K562 (cell line): ENCODE measurements around the gene LOXL3. TPM values are rescaled to one million over a fixed set of nuclear protein-coding genes. Genes with fewer than 3 reads are reported as not detected.
A peak's percentile ranks its signal among the peaks of the same experiment; 100 is the strongest.

Source experiments
- BACH1 ChIP-seq: fragments of 200-800 bp; sonication (Bioruptor generic); IDR thresholded peaks from 2 replicates; pipeline ENCODE4 v1.6.1; 2016; ENCODE audit warnings: missing genetic modification characterization, missing compliant biosample characterization
- E4F1 ChIP-seq: fragments of 250-450 bp; sonication (Bioruptor Pico); IDR thresholded peaks from 2 replicates; pipeline ENCODE4 v1.5.0; 2021; ENCODE audit warnings: mild to moderate bottlenecking, borderline replicate concordance
- EP400 ChIP-seq: fragments of 450-650 bp; IDR thresholded peaks from 2 replicates; pipeline ENCODE4 v1.6.1; 2017; ENCODE audit warnings: antibody characterized with exemption, mild to moderate bottlenecking, moderate library complexity
- FOXA3 ChIP-seq, 2 experiments: fragments of 450-650 bp in 1 of 2; sonication (generic) in 1 of 2; formaldehyde crosslinking; IDR thresholded peaks in 1 of 2; conservative IDR thresholded peaks in 1 of 2; 2 replicates each; pipeline versions ENCODE4 v1.4.0 to v1.8.0; 2020 to 2022; ENCODE audit warnings: mild to moderate bottlenecking in 2 of 2, missing genetic modification reagents in 1 of 2
- FOXJ3 ChIP-seq: sonication (generic); formaldehyde crosslinking; IDR thresholded peaks from 2 replicates; pipeline ENCODE4 v1.4.0; 2020; ENCODE audit warnings: mild to moderate bottlenecking, missing genetic modification reagents
- MAFF ChIP-seq: IDR thresholded peaks from 2 replicates; pipeline ENCODE4 v1.6.1; 2012; ENCODE audit warnings: low read length, improper control_type of control experiment
- MBD1 ChIP-seq: fragments of 250-450 bp; sonication (Bioruptor Pico); IDR thresholded peaks from 2 replicates; pipeline ENCODE4 v1.8.0; 2022; ENCODE audit warnings: inconsistent platforms
- NEUROD1 ChIP-seq: fragments of 150-350 bp; IDR thresholded peaks from 2 replicates; pipeline ENCODE4 v1.6.1; 2014; ENCODE audit warnings: borderline replicate concordance, low read length, low read depth; ENCODE audit not compliant: partially characterized antibody
- PURB ChIP-seq: sonication (generic); formaldehyde crosslinking; IDR thresholded peaks from 2 replicates; pipeline ENCODE4 v1.9.0; 2021; ENCODE audit warnings: low read depth, mild to moderate bottlenecking, missing genetic modification reagents
- STAT5A ChIP-seq: IDR thresholded peaks from 2 replicates; pipeline ENCODE4 v1.6.1; 2012; ENCODE audit warnings: low read length, inconsistent platforms, borderline replicate concordance
- STAT6 ChIP-seq: sonication (generic); formaldehyde crosslinking; IDR thresholded peaks from 2 replicates; pipeline ENCODE4 v1.8.1; 2023; ENCODE audit warnings: mild to moderate bottlenecking, missing genetic modification reagents
- YY1 ChIP-seq, 3 experiments: IDR thresholded peaks; 2 replicates each; pipeline ENCODE4 v1.6.1; 2011; ENCODE audit warnings: low read length in 2 of 3, mild to moderate bottlenecking in 2 of 3, moderate library complexity in 2 of 3, borderline replicate concordance in 1 of 3, control low read depth in 1 of 3, low read depth in 1 of 3; ENCODE audit not compliant: insufficient read depth in 3 of 3, insufficient replicate concordance in 2 of 3, control insufficient read depth in 1 of 3, insufficient read length in 1 of 3; ENCODE audit errors: extremely low read depth in 1 of 3
- ZC3H4 ChIP-seq: sonication (generic); formaldehyde crosslinking; IDR thresholded peaks from 2 replicates; pipeline ENCODE4 v1.9.0; 2021; ENCODE audit warnings: missing genetic modification reagents, borderline replicate concordance
- ZFP36 ChIP-seq: fragments of 150-350 bp; IDR thresholded peaks from 2 replicates; pipeline ENCODE4 v1.6.1; 2018; ENCODE audit warnings: low read length, low read depth; ENCODE audit not compliant: partially characterized antibody
- ZNF232 ChIP-seq: sonication (generic); formaldehyde crosslinking; IDR thresholded peaks from 2 replicates; pipeline ENCODE4 v1.8.0; 2022; ENCODE audit warnings: mild to moderate bottlenecking, missing genetic modification reagents
- polyA plus RNA-seq, 8 experiments: library from polyadenylated mRNA; depleted of rRNA in 4 of 8; stranded (reverse) in 5 of 8; unstranded in 3 of 8; fragments of >200 nt; fragmentation: Nextera tagmentation in 2 of 8; fragmentation: Illumina TruSeq in 1 of 8; extraction: Ambion mirVana in 2 of 8; extraction: Trizol in 1 of 8; gene quantifications; 2 replicates each; pipeline versions ENCODE4 v1.2.1 to v1.2.3, GENCODE V29; 2011 to 2014; ENCODE audit warnings: inconsistent platforms in 1 of 8, missing spikeins in 1 of 8
- total RNA-seq, 7 experiments: library from RNA; depleted of rRNA in 6 of 7; stranded (reverse); fragments of >200 nt in 6 of 7; fragmentation: Illumina TruSeq in 2 of 7; extraction: Trizol in 2 of 7; gene quantifications; 2 replicates each; pipeline versions ENCODE4 v1.2.1 to v1.2.3, GENCODE V29; 2011 to 2021; ENCODE audit warnings: low replicate concordance in 1 of 7
- TF ChIP-seq, protein P1 (sequence below): sonication (generic); formaldehyde crosslinking; IDR thresholded peaks from 2 replicates; pipeline ENCODE4 v1.8.0; 2022; ENCODE audit warnings: missing genetic modification reagents, mild to moderate bottlenecking, moderate library complexity, borderline replicate concordance

The LOXL3 gene
- total and polyA plus RNA-seq, 9 of the 15 experiments (the other 6 are each of a cell fraction or from before 2014, with no cell fraction given), result 0.22 to 0.99 (median 0.31) TPM

DNA sequence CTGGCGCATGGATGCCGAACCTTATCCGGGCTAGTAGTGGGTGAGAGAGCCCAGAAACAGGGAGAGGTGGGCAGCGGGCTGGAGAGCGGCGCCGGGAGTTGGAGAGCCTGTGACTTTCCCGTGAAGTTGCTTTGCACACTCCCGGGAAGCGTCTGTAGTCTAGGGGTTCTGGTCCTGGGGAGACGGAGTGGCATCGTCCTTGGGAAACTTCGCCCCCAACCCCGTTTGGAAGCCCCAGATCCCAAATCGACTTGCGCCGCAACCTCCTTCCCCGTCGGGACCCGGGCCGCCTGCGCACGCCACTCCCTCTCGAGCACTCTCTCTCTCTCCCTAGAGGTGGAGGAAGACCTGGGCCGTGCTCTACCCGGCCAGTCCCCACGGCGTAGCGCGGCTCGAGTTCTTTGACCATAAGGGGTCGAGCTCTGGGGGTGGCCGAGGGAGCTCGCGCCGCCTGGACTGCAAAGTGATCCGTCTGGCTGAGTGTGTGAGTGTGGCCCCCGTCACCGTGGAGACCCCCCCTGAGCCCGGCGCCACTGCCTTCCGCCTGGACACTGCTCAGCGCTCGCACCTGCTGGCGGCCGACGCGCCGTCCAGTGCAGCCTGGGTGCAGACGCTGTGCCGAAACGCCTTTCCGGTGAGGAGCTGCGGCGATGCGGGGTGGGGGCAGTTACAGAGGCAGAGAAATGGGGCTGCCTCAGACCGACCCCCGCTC is 1.2 kb upstream of the LOXL3 start (continued):
- TF ChIP-seq FOXJ3 (CRISPR knock-in tag), result no peak
- TF ChIP-seq, protein P1, sequence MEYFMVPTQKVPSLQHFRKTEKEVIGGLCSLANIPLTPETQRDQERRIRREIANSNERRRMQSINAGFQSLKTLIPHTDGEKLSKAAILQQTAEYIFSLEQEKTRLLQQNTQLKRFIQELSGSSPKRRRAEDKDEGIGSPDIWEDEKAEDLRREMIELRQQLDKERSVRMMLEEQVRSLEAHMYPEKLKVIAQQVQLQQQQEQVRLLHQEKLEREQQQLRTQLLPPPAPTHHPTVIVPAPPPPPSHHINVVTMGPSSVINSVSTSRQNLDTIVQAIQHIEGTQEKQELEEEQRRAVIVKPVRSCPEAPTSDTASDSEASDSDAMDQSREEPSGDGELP (CRISPR knock-in tag), result peak; percentile 42; the same call in 1 of the 2 replicates
- TF ChIP-seq YY1 (IDR thresholded peaks at IDR 0.05; ENCODE audit: borderline replicate concordance in 1 of 3, control insufficient read depth in 1 of 3, extremely low read depth in 1 of 3, insufficient read depth in 3 of 3, insufficient read length in 1 of 3, insufficient replicate concordance in 2 of 3, low read depth in 1 of 3, low read length in 2 of 3), result peak in 1 of 3 experiments; percentile 3
- no peak for TF ChIP-seq STAT5A
- TF ChIP-seq MAFF, result no peak
- peak; percentile 53 for TF ChIP-seq EP400
- TF ChIP-seq STAT6 (CRISPR knock-in tag), result 0 out of 2 replicates have a peak, but pooled peaks have one; percentile 72
- TF ChIP-seq FOXA3 (CRISPR knock-in tag; conservative IDR thresholded peaks at IDR 0.05 in 1 of 2, IDR thresholded peaks at IDR 0.05 in 1 of 2), result no peak; a peak in 1 of 4 replicates
- TF ChIP-seq ZC3H4, result no peak
- TF ChIP-seq PURB (CRISPR knock-in tag), result no peak
- no peak for TF ChIP-seq BACH1 (tag)
- TF ChIP-seq E4F1 (CRISPR knock-in tag), result no peak
- TF ChIP-seq NEUROD1, result no peak
- TF ChIP-seq MBD1 (CRISPR knock-in tag), result no peak
- no peak for TF ChIP-seq ZNF232 (CRISPR knock-in tag)
- TF ChIP-seq ZFP36, result no peak
